Measurements from ENCODE around the gene STXBP4.

GRCh38 chr17:55167024-55167725 lies 198.6 kb downstream of the STXBP4 start:
- TF ChIP-seq POLR2A (IDR thresholded peaks at IDR 0.05; ENCODE audit: low read depth) = no peak
- no peak for TF ChIP-seq CTCF (IDR thresholded peaks at IDR 0.05)
- TF ChIP-seq POLR2AphosphoS5 (IDR thresholded peaks at IDR 0.05) = no peak
- TF ChIP-seq EP300 (IDR thresholded peaks at IDR 0.05) = no peak
